Stomach (tissue), 4 donors: ENCODE results near the gene NPAS2.

Experiments
- CTCF ChIP-seq, 7 experiments: fragments of 450-650 bp in 4 of 7; fragments of 200-600 bp in 3 of 7; sonication (generic) in 3 of 7; IDR thresholded peaks; one replicate each; pipeline ENCODE4 v1.5.1; 2016 to 2019; ENCODE audit warnings: antibody characterized with exemption in 7 of 7, control low read depth in 2 of 7, mild to moderate bottlenecking in 1 of 7
- POLR2AphosphoS5 ChIP-seq, 3 donors: sonication (generic); formaldehyde crosslinking; IDR thresholded peaks; one replicate each; pipeline ENCODE4 v1.6.1; 2016; ENCODE audit warnings: antibody characterized with exemption in 3 of 3

- TF ChIP-seq CTCF (IDR thresholded peaks at IDR 0.05), result no peak
- no peak for TF ChIP-seq POLR2AphosphoS5 (IDR thresholded peaks at IDR 0.05)
Measured at GRCh38 chr2:100999995-101000394, 180.1 kb downstream of the NPAS2 start.
